HG03354 (cell line): ENCODE data around the gene RHOA.
"Not testable (repeated sequence)": the region's sequence is repeated elsewhere in the genome, so short reads cannot be mapped to it uniquely, and the experiment has no call there.

Source experiments
- ATAC-seq: cut with Tn5 transposase; IDR thresholded peaks from one replicate; pipeline ENCODE4 v1.9.1; 2021; ENCODE audit warnings: mild to moderate bottlenecking; ENCODE audit not compliant: unreplicated experiment, poor library complexity, severe bottlenecking

RHOA gene

GRCh38 chr3:49412632-49413337, 1.0 kb upstream of the RHOA start:
- no peak for ATAC-seq

GRCh38 chr3:49411535-49411967, 225 bp downstream of the RHOA start:
- ATAC-seq = peak; percentile 36

- ATAC-seq = no peak
Measured at GRCh38 chr3:49410846-49411534, 786 bp downstream of the RHOA start.

GRCh38 chr3:49410066-49410845, 1.5 kb downstream of the RHOA start:
- ATAC-seq = no peak

- no peak for ATAC-seq
Measured at GRCh38 chr3:49406571-49407565, 4.9 kb downstream of the RHOA start.

- not testable (repeated sequence) for ATAC-seq
Measured at GRCh38 chr3:49405570-49405969, 6.2 kb downstream of the RHOA start.

- ATAC-seq = no peak
Measured at GRCh38 chr3:49403891-49404290, 7.9 kb downstream of the RHOA start.

GRCh38 chr3:49401766-49402165, 10.0 kb downstream of the RHOA start:
- no peak for ATAC-seq

- ATAC-seq = no peak
Measured at GRCh38 chr3:49399461-49399860, 12.3 kb downstream of the RHOA start.

GRCh38 chr3:49397470-49397869, 14.3 kb downstream of the RHOA start:
- ATAC-seq = no peak

GRCh38 chr3:49391310-49391709, 20.5 kb downstream of the RHOA start:
- ATAC-seq = not testable (repeated sequence)

GRCh38 chr3:49389297-49389696, 22.5 kb downstream of the RHOA start:
- ATAC-seq = no peak

GRCh38 chr3:49388289-49388820, 23.4 kb downstream of the RHOA start:
- no peak for ATAC-seq

- ATAC-seq = no peak
Measured at GRCh38 chr3:49387721-49388120, 24.1 kb downstream of the RHOA start.

GRCh38 chr3:49386056-49386756, 25.6 kb downstream of the RHOA start:
- no peak for ATAC-seq

GRCh38 chr3:49385617-49386016, 26.2 kb downstream of the RHOA start:
- ATAC-seq = no peak

- no peak for ATAC-seq
Measured at GRCh38 chr3:49383387-49383786, 28.4 kb downstream of the RHOA start.

- ATAC-seq = no peak
Measured at GRCh38 chr3:49378249-49378895, 33.4 kb downstream of the RHOA start.
